Osteoblast (primary cell): ENCODE data around the gene UBE2O. TPM values are rescaled to one million over a fixed set of nuclear protein-coding genes. Genes with fewer than 3 reads are reported as not detected.

ENCODE experiments used
- DNase-seq: peaks from one replicate; pipeline ENCODE4 v3.0.0; 2011; ENCODE audit warnings: low spot score, mixed read lengths; ENCODE audit not compliant: insufficient read length; ENCODE audit errors: missing footprints
- H2AFZ ChIP-seq: 2 replicates; pipeline ENCODE4 v1.6.0; 2011; ENCODE audit warnings: mild to moderate bottlenecking, low read length
- H3K27ac ChIP-seq: 2 replicates; pipeline ENCODE4 v1.5.1; 2011; ENCODE audit warnings: mild to moderate bottlenecking, low read depth, low read length, moderate library complexity
- H3K27me3 ChIP-seq: 2 replicates; pipeline ENCODE4 v1.6.0; 2012; ENCODE audit warnings: mild to moderate bottlenecking, control low read depth, inconsistent platforms, low read length, moderate library complexity; ENCODE audit not compliant: insufficient read depth
- H3K36me3 ChIP-seq: 2 replicates; pipeline ENCODE4 v1.5.1; 2011; ENCODE audit warnings: mild to moderate bottlenecking, low read length, control low read depth, moderate library complexity; ENCODE audit not compliant: insufficient read depth
- H3K4me1 ChIP-seq: 2 replicates; pipeline ENCODE4 v1.5.1; 2011; ENCODE audit warnings: mild to moderate bottlenecking, low read length, control low read depth, moderate library complexity; ENCODE audit not compliant: insufficient read depth
- H3K4me2 ChIP-seq: 2 replicates; pipeline ENCODE4 v1.6.0; 2011; ENCODE audit warnings: mild to moderate bottlenecking, low read length; ENCODE audit not compliant: insufficient read depth
- H3K4me3 ChIP-seq: fragments of 200-600 bp; sonication (generic); 3 replicates; pipeline ENCODE4 v1.5.1; 2012; ENCODE audit warnings: mild to moderate bottlenecking, low read length, inconsistent platforms; ENCODE audit not compliant: insufficient read depth
- H3K79me2 ChIP-seq: 2 replicates; pipeline ENCODE4 v1.6.0; 2012; ENCODE audit warnings: mild to moderate bottlenecking, low read length, control low read depth, inconsistent platforms; ENCODE audit not compliant: insufficient read depth
- H3K9me3 ChIP-seq: 2 replicates; pipeline ENCODE4 v1.5.1; 2011; ENCODE audit warnings: low read depth, low read length, control low read depth
- H4K20me1 ChIP-seq: 2 replicates; pipeline ENCODE4 v1.6.0; 2012; ENCODE audit warnings: mild to moderate bottlenecking, low read length, control low read depth; ENCODE audit not compliant: insufficient read depth
- CTCF ChIP-seq: IDR thresholded peaks from 2 replicates; pipeline ENCODE4 v1.5.1; 2011; ENCODE audit warnings: mild to moderate bottlenecking, low read depth, low read length, moderate library complexity; ENCODE audit errors: extremely low read depth
- total RNA-seq: library from RNA; depleted of rRNA; stranded (reverse); fragments of >200 nt; gene quantifications from 2 replicates; pipeline ENCODE4 v1.2.3, GENCODE V29; 2012

Gene UBE2O
- total RNA-seq, 1 donor = 19.5 TPM

- Histone ChIP-seq H3K27ac (peak overlapping the region; percentile 56), H2AFZ (no peak overlapping the region), H3K27me3 (no peaks in the 10 kb centered on the region), H3K4me1 (peaks cover 3% of the 10 kb centered on the region), H3K4me3 (no peak overlapping the region), H3K79me2 (no peaks in the 10 kb centered on the region), H3K4me2 (no peak overlapping the region), H3K9me3 (no peaks in the 10 kb centered on the region), H3K36me3 (no peaks in the 10 kb centered on the region), H4K20me1 (no peaks in the 10 kb centered on the region)
- DNase-seq = no peak
- no peak for TF ChIP-seq CTCF
These were observed 31.3 kb upstream of the UBE2O start for GRCh38 chr17:76484228-76484725.

DNA sequence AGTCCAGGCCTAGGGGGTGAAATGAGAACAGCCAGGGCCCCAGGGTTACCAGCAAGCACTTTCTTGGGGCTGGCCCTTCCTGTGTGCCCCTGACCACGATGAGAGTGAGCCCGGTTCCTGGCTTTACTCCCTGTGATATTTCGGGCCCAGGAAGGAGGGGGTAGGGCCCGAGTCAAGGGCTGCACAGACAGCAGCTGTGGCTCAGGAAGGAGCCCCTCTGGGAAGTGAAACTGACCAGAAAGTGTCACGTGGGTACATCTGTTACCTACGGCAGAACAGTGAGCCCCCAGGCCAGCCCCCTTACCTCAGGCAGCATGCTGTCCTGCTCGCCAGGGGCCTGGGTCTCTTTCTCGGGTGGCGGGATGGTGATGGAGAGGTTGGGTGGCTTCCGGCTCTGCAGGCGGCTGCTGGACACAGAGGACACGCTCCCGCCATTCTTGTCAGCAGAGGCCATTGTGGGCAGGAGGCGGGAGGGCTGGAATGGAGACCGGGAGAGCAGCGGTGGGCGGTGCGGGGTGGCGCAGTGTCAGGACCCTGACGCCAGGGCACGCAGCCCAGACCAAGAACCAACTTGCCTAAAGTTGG, 28.2 kb upstream of the UBE2O start:
- DNase-seq = no peak
- Histone ChIP-seq H3K27ac (no peak overlapping the region), H3K79me2 (no peaks in the 10 kb centered on the region), H2AFZ (no peak overlapping the region), H3K4me2 (no peak overlapping the region), H3K27me3 (no peaks in the 10 kb centered on the region), H3K36me3 (no peaks in the 10 kb centered on the region), H3K4me1 (peaks cover 3% of the 10 kb centered on the region), H3K9me3 (no peaks in the 10 kb centered on the region), H4K20me1 (no peaks in the 10 kb centered on the region), H3K4me3 (no peak overlapping the region)
- no peak for TF ChIP-seq CTCF

DNA sequence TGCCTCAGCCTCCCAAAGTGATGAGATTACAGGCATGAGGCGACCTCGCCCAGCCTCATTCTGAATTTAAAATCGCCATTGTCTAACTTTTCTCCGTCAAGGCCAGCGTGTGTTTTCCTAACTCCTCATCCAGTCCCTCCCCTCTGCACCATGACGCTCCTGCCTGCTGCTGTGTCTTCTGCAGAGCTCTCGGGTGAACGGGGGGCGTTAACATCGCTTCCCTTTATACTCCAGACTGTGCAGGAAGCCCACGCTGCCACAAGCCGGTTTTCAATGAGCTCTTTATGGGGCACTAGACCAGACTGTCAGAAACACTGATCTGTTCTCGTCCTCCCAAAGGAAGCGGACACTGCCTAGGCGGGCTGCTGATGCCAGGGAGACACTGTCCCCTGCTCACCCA, 27.7 kb upstream of the UBE2O start:
- H3K4me1 ChIP-seq = peaks cover 3% of the 10 kb centered on the region
- H2AFZ ChIP-seq = no peak overlapping the region
- TF ChIP-seq CTCF = no peak
- H3K4me3 ChIP-seq = no peak overlapping the region
- no peaks in the 10 kb centered on the region for H4K20me1 ChIP-seq
- H3K4me2 ChIP-seq = no peak overlapping the region
- H3K36me3 ChIP-seq = no peaks in the 10 kb centered on the region
- H3K27me3 ChIP-seq = no peaks in the 10 kb centered on the region
- no peaks in the 10 kb centered on the region for H3K79me2 ChIP-seq
- no peaks in the 10 kb centered on the region for H3K9me3 ChIP-seq
- H3K27ac ChIP-seq = no peak overlapping the region
- DNase-seq = no peak

DNA sequence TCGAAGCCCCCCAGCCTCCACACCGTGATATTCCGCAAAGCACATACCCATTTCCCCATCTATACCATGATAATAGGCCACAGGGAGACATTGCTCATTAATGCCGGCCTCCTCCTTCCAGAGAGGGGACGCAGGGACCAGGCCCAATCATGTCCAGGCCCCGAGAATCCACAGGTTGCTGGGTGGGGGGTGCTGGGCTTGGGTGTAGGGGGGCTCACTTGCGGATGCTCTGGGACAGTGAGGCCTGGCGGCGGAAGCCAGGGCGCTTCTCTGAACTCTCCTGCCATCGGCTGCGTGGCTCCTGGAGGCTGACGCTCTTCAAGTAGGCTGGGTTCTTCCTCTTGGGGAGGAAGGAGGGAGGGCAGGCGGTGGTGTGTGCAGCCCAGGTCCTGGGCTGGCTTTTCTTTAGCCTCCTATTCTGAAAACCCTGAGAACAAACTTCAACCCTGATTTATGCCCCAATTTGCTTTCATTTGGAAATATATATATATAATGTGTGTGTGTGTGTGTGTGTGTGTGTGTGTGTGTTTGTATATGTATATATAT, 26.6 kb upstream of the UBE2O start:
- no peak overlapping the region for H2AFZ ChIP-seq
- H3K27ac ChIP-seq = no peak overlapping the region
- no peak for DNase-seq
- no peaks in the 10 kb centered on the region for H3K27me3 ChIP-seq
- no peaks in the 10 kb centered on the region for H3K9me3 ChIP-seq
- H3K4me2 ChIP-seq = no peak overlapping the region
- no peaks in the 10 kb centered on the region for H3K79me2 ChIP-seq
- H3K36me3 ChIP-seq = no peaks in the 10 kb centered on the region
- H4K20me1 ChIP-seq = no peaks in the 10 kb centered on the region
- TF ChIP-seq CTCF = no peak
- H3K4me3 ChIP-seq = no peak overlapping the region
- H3K4me1 ChIP-seq = peaks cover 2% of the 10 kb centered on the region
